HG02981 (cell line): Measurements from ENCODE around the gene GPR162.

Source experiments
- ATAC-seq: cut with Tn5 transposase; IDR thresholded peaks from one replicate; pipeline ENCODE4 v1.9.1; 2021; ENCODE audit warnings: mild to moderate bottlenecking, moderate library complexity; ENCODE audit not compliant: unreplicated experiment

GPR162 gene

DNA sequence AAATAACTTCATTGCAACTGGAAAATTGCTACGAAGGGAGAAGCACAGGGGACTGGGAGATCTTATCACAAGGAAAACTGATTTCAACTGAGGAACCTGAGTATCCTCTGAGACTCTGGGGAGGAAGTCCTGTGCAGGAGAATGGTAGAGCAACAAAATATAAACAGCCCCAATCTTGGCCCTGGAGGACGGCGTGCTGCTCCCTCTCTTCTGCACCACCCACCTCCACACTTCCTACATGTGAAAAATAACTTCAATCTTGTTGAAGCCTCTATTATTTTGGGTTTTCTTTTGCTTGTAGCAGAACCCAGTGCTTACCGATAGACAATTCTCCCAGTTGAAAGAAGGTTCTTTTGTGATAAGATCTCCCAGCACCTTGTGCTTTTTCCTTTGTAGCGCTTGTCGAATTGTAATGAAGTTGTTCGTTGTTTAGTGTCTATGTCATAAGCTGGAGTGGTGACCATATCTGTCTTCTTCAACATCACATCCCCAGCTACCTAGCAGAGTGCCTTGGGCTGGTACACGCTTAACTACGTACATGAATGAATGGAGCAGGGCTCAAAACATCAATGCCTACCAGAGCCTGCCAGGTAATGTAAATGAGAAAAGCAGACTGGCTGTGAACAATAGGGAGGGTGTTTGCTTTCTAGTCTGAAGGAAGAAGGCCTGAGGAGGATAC, 35.1 kb upstream of the GPR162 start:
- ATAC-seq: no peak

- ATAC-seq: no peak
Measured at GRCh38 chr12:6787309-6787708, 34.3 kb upstream of the GPR162 start.

DNA sequence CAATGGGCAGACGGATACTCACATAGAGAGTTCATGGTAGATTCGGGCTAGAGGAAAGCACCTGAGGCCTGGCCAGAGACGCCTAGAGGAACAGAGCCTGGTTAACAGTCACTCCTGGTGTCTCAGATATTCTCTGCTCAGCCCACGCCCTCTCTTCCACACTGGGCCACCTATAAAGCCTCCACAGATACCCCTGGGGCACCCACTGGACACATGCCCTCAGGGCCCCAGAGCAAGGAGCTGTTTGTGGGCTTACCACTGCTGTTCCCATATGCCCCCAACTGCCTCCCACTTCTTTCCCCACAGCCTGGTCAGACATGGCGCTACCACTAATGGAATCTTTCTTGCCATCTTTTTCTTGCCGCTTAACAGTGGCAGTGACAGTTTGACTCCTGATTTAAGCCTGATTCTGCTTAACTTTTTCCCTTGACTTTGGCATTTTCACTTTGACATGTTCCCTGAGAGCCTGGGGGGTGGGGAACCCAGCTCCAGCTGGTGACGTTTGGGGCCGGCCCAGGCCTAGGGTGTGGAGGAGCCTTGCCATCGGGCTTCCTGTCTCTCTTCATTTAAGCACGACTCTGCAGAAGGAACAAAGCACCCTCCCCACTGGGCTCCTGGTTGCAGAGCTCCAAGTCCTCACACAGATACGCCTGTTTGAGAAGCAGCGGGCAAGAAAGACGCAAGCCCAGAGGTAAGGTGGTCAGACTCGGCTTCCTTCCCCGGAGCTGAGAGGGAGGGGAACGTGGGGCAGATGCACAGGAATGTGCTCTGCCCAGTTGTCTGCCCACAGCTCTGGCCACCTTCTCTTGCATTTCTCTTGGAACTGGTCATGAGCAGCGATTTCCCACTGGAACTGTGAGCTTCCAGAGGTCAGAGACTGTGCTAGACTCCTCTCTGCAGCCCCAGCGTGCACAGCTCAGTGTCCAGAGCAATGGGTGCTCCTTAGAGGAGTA, 32.4 kb upstream of the GPR162 start, which contains the start of gene CD4:
Gene CD4 (plus strand): TSS at position 557 of the 953 bp plus-strand sequence. CDS start 10,611 bp downstream, outside the sequence.
- no peak for ATAC-seq

DNA sequence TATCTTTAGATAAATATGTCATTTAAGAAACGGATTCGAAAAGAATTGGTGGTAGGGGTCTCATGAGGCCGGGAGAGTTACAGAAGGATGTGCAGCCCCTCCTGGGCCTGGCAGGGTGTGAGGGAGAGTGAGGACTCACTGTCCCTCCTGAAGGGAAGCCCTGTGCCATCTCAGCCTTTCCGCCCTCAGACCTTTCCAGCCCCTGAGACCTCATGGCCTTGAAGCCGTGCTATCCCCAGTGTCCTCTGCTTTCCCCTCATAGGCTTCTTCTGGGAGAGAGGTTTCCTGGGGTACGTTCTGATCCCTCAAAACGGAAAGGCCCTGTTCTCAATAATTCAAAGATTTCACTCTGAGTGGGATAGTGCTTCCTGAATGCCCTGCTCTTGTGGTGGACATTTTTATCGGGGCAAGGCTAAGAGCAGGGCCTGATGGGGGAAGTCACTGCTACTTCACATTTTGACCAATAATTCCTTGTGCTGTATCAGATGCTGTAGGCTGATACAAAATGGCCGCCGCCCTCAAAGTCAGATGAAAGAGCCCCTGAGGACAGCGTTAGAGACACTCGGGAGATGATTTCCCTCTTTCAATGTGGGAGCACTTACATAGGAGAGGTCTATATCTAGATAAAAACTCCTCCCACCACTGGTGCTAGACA, 31.0 kb upstream of the GPR162 start:
- ATAC-seq: no peak

GRCh38 chr12:6791931-6792520, 29.6 kb upstream of the GPR162 start:
- no peak for ATAC-seq

DNA sequence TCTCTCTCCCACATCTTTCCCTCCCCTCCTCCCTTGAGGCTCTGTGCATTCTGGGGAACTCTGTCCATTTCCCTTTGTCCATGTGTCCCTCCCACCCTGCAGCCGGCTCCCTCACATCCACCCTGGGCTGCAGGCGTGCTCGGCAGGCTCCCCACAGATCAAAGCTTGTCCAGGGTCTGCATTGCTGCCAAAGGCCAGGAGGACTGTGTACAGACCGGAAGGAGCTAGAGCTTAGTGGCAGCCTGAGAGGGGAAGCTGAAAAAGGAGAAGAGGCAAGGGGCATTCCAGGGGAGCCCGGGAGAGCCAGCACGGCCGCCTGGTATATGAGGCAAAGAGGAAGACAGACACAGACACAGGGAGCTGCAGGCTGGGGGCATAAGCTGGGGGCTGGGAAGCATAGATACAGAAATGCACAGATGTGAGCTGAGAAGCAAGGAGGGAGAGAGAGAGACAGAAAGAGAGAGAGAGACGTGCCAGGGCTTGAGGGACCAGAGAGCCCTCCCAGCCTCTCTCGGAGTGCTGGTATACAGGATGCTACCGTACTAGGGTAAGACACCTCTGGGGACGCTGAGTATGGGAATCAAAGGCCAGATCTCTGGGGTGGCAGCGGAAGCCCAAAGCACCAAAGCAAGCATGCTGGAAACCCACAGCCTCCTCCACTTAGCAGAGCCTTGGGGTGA, 29.0 kb upstream of the GPR162 start:
- ATAC-seq: no peak

GRCh38 chr12:6795088-6795487, 26.5 kb upstream of the GPR162 start:
- ATAC-seq: no peak

DNA sequence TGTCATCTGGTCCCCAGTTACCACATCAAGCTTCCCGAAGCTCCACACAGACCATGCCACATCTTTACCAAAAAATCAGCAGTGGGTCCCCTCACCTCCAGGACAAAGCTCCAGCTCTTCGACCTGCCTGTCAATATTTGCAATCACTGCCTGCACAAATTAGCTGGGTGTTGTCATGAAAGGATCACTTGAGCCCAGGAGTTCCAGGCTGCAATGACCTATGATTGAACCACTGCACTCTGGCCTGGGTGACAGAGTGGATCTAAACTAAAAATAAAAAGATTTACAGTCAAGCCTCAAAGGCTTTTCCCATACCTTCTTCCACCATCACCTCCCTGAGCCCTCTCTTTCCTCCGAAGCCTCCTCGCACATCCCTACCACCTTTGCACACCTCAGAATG, 25.0 kb upstream of the GPR162 start:
- ATAC-seq: no peak

DNA sequence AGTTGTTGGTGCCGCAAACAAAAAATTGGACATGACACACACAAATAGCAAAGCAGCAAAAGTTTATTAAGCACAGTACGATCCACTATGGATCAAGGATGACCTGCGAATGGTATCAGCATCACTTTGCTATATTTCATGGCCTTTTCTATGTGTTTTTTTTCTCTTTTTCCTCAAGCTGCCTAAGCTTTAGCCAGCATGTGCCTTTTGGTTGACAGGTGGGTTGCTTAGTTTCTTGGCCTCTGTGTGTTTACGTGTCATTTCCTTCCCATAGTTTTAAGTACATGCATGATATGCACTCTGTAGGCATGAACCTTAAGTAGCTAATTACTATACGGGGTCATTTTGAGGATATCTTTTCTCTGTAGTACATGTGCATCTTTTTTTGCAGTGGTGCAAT, 22.5 kb upstream of the GPR162 start:
- no peak for ATAC-seq

- ATAC-seq: no peak
Measured at GRCh38 chr12:6807170-6807569, 14.5 kb upstream of the GPR162 start.

- no peak for ATAC-seq
Measured at GRCh38 chr12:6809056-6809455, 12.6 kb upstream of the GPR162 start.

DNA sequence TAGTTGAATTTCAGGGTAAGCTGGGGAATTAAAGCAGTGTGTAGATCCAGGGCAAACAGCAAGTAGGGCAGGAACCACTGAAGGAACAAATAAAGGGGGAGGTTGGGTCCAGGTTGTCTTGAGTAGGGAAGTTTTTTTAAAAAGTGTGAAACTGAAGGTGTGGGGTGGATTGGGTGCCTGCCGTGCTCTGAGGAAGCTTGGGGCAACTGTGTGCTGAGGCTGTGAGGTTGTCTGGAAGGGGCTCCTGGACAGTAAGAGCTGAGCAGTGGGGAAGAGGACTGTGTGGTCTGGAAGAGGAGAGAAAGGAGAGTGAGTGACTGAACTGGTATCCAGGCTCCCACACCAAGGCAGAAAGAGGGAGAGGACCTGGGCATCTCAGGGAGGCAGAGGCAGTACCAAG, 10.9 kb upstream of the GPR162 start:
- no peak for ATAC-seq

DNA sequence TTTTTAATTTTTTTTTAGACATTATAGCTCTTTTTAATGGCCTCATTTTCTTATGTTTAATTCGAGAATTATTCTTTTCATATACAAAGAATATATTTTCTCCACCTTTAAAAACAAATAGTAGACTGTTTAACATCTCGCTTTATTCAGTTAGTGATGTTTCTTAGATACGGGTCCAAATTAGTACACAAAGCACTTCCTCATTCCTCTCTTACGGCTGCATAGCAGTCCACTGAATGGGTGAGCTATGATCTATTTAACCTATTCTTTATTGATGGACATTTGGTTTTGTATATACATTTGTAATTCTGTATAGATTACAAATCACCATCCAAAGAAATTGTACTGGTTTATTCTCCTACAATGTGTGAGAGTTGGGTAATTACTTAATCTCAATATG, 8.3 kb upstream of the GPR162 start:
- no peak for ATAC-seq

- ATAC-seq: no peak
Measured at GRCh38 chr12:6816598-6816997, 5.0 kb upstream of the GPR162 start.

DNA sequence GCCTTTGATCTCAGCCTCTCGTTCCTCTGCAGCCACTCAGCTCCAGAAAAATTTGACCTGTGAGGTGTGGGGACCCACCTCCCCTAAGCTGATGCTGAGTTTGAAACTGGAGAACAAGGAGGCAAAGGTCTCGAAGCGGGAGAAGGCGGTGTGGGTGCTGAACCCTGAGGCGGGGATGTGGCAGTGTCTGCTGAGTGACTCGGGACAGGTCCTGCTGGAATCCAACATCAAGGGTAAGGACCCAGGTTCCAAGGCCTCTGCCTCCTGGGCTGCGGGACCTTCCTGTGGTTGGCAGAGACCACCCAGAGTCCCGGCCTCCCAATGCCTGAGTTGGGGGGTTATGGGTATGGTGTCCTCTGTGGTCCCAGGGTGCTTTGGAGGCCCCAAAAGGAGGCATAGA, 4.5 kb upstream of the GPR162 start:
- no peak for ATAC-seq

DNA sequence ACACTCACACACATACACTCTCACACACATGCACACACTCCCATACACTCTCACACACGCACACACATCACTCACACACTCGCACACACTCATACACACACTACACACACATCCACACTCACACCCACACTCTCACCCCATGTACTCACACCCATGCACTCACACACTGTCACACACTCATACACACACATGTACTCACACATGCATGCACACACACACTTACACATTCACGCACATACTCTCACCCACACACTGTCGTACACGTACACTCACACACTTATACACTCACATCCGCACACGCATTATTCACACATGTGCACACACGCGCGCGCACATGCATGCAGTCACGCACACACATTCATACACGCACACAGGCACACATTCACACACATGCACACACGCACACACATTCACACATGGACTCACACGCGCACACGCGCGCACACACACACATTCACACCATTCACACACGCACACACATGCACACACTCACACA, 3.9 kb upstream of the GPR162 start:
- no peak for ATAC-seq

GRCh38 chr12:6818222-6818621, 3.4 kb upstream of the GPR162 start:
- ATAC-seq: no peak

DNA sequence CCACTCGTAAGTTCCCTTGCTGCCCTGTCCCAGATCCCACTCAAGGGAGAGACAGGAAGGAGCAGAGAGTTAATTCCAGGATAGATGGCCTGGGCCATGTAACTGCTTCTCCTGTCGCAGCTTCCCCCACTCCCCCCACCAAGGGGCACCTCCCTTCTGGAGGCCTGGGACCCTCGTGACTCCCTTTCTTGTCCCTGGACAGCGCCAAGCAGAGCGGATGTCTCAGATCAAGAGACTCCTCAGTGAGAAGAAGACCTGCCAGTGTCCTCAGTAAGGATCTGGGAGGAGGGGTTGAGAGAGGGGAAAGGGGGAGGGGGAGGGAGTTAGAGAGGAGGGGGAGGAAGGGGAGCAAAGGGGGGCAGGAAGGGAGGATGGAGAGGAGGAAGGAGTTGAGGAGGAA, 3.0 kb upstream of the GPR162 start:
- ATAC-seq: no peak

DNA sequence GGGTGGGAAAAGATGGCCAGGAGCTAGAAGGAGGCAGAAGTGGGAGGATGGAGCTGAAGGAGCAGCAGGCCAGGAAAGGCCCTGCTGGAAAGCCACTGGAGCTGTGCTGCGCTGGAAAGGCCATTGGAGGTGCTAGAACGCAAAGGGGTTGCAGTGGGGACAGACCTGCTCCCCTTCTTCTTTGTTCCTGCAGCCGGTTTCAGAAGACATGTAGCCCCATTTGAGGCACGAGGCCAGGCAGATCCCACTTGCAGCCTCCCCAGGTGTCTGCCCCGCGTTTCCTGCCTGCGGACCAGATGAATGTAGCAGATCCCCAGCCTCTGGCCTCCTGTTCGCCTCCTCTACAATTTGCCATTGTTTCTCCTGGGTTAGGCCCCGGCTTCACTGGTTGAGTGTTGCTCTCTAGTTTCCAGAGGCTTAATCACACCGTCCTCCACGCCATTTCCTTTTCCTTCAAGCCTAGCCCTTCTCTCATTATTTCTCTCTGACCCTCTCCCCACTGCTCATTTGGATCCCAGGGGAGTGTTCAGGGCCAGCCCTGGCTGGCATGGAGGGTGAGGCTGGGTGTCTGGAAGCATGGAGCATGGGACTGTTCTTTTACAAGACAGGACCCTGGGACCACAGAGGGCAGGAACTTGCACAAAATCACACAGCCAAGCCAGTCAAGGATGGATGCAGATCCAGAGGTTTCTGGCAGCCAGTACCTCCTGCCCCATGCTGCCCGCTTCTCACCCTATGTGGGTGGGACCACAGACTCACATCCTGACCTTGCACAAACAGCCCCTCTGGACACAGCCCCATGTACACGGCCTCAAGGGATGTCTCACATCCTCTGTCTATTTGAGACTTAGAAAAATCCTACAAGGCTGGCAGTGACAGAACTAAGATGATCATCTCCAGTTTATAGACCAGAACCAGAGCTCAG, 2.3 kb upstream of the GPR162 start:
- ATAC-seq: no peak
